ENCODE results near the gene ACVR1.
"Not testable (repeated sequence)": the region's sequence is repeated elsewhere in the genome, so short reads cannot be mapped to it uniquely, and the experiment has no call there.

ACVR1 gene

GRCh38 chr2:157826644-157827043, 49.5 kb downstream of the ACVR1 start:
- not testable (repeated sequence) for DNase-seq (ENCODE audit: low spot score)

- DNase-seq (ENCODE audit: low spot score): no peak
These were observed 50.2 kb downstream of the ACVR1 start for GRCh38 chr2:157825885-157826284.

GRCh38 chr2:157822993-157823392, 53.1 kb downstream of the ACVR1 start:
- DNase-seq (ENCODE audit: low spot score): no peak

GRCh38 chr2:157822533-157822932, 53.6 kb downstream of the ACVR1 start:
- DNase-seq (ENCODE audit: low spot score): no peak

GRCh38 chr2:157821519-157822131, 54.5 kb downstream of the ACVR1 start:
- DNase-seq (ENCODE audit: low spot score): no peak

GRCh38 chr2:157820193-157820592, 55.9 kb downstream of the ACVR1 start:
- no peak for DNase-seq (ENCODE audit: low spot score)

GRCh38 chr2:157819761-157820160, 56.4 kb downstream of the ACVR1 start:
- no peak for DNase-seq (ENCODE audit: low spot score)

GRCh38 chr2:157818227-157818626, 57.9 kb downstream of the ACVR1 start:
- DNase-seq (ENCODE audit: low spot score): no peak

GRCh38 chr2:157815421-157815820, 60.7 kb downstream of the ACVR1 start:
- no peak for DNase-seq (ENCODE audit: low spot score)

- no peak for DNase-seq (ENCODE audit: low spot score)
These were observed 62.7 kb downstream of the ACVR1 start for GRCh38 chr2:157813467-157813866.

GRCh38 chr2:157810037-157810436, 66.1 kb downstream of the ACVR1 start:
- no peak for DNase-seq (ENCODE audit: low spot score)

- no peak for DNase-seq (ENCODE audit: low spot score)
These were observed 66.9 kb downstream of the ACVR1 start for GRCh38 chr2:157809212-157809611.

- no peak for DNase-seq (ENCODE audit: low spot score)
These were observed 67.7 kb downstream of the ACVR1 start for GRCh38 chr2:157808421-157808820.

- DNase-seq (ENCODE audit: low spot score): no peak
These were observed 69.6 kb downstream of the ACVR1 start for GRCh38 chr2:157806426-157807077.

GRCh38 chr2:157805519-157805918, 70.6 kb downstream of the ACVR1 start:
- no peak for DNase-seq (ENCODE audit: low spot score)

- no peak for DNase-seq (ENCODE audit: low spot score)
These were observed 71.8 kb downstream of the ACVR1 start for GRCh38 chr2:157804355-157804754.

GRCh38 chr2:157803952-157804351, 72.2 kb downstream of the ACVR1 start:
- DNase-seq (ENCODE audit: low spot score): no peak

- DNase-seq (ENCODE audit: low spot score): no peak
These were observed 72.7 kb downstream of the ACVR1 start for GRCh38 chr2:157803476-157803875.

GRCh38 chr2:157800838-157801495, 75.2 kb downstream of the ACVR1 start:
- DNase-seq (ENCODE audit: low spot score): no peak

GRCh38 chr2:157793053-157793612, 83.0 kb downstream of the ACVR1 start:
- no peak for DNase-seq (ENCODE audit: low spot score)

GRCh38 chr2:157792335-157793052, 83.6 kb downstream of the ACVR1 start:
- no peak for DNase-seq (ENCODE audit: low spot score)

GRCh38 chr2:157790780-157791179, 85.3 kb downstream of the ACVR1 start:
- no peak for DNase-seq (ENCODE audit: low spot score)

Measured in HuH-7 (cell line).